ENCODE data around the gene PLEKHA7.
A peak's percentile ranks its signal among the peaks of the same experiment; 100 is the strongest.
"Not testable (repeated sequence)": the region's sequence is repeated elsewhere in the genome, so short reads cannot be mapped to it uniquely, and the experiment has no call there.

Gene PLEKHA7

DNA sequence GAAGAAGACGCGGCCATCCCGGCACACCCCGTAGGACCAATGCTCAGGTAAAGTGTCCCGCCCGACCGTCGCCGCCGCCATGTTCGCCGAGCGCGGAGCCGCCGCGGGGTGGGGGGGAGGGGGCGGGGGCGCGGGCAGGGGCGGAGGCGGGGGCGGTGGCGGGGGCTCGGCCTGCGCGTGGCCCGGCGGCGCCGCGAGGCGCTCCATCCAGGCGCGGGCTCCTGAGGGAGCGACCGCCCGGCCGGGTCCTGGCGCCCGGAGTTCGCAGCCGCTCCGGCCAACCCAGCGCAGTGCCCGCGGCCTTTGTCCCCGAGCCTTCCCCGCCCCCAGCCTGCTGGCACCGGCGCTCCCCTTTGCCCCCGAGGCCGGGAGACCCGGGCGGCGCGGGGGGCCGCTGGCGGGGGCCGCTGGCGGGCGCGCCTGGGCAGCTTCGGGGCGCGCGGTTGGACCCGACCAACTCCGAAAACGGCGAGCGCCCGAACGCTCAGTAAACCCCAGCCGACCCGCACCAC lies at the start of gene PLEKHA7:
Gene PLEKHA7 (minus strand): TSS at position 94 of the 512 bp plus-strand sequence. CDS start 13 bp downstream, at position 81.
- no peak for DNase-seq

DNA sequence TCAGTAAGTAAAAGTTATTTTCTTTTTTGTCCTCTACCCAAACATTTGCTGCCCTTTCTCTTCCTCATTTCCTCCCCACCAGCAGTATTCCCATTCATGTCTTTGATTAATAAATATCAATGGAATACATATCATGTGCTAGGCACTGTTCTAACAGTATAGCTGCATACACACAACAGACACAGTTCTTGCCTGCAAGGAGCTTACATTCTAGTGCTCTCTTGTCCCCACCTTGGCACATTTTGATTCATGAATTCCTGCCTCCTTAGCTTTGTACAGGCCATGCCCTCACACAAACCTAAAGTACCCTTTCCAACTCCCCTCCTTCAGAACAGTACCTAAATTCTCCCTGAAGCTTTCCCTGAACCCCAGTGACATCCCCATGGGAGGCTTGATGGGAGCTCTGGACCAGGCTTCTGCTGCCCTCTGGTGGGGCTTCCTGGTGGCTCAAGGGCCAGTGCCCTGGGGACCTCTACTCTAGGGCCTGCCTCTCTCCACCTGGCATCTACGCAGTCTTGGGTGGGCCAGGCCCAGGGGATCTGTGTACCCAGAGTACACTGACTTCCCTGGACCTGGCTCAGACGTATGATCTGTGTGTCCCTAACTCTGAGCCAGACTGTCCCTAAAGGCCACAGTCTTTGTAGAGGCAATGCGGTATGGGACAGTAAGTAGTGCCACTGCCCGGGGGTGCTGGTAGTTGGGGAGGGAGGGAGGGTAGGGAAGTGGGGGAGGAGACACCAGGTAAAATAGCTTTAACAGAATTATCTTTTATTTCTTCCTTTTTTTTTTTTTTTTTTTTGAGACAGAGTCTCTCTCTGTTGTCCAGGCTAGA lies 49.2 kb upstream of the PLEKHA7 start:
- no peak for DNase-seq

GRCh38 chr11:17051146-17051545 lies 36.9 kb upstream of the PLEKHA7 start:
- not testable (repeated sequence) for DNase-seq

GRCh38 chr11:17048491-17048890 lies 34.3 kb upstream of the PLEKHA7 start:
- not testable (repeated sequence) for DNase-seq

DNA sequence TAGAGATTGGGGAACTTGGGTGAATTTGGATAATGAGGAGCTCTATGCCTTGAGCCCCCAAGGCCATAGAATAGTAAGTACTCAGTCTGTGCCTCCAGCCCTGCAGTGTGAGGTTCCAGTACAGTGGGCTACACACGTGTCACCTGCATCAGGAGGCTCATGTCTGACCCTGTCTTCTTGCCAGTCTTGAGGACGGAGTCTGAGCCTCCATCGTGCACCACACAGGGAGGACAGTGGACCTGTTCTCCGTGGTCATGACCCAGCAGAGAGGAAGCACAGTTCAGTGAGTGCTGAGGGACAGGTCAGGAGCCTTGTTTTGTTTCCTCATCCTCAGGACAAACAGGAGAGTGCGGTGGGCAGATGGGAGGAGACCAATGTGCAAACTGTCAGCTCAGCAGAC lies 32.5 kb upstream of the PLEKHA7 start:
- DNase-seq: no peak

DNA sequence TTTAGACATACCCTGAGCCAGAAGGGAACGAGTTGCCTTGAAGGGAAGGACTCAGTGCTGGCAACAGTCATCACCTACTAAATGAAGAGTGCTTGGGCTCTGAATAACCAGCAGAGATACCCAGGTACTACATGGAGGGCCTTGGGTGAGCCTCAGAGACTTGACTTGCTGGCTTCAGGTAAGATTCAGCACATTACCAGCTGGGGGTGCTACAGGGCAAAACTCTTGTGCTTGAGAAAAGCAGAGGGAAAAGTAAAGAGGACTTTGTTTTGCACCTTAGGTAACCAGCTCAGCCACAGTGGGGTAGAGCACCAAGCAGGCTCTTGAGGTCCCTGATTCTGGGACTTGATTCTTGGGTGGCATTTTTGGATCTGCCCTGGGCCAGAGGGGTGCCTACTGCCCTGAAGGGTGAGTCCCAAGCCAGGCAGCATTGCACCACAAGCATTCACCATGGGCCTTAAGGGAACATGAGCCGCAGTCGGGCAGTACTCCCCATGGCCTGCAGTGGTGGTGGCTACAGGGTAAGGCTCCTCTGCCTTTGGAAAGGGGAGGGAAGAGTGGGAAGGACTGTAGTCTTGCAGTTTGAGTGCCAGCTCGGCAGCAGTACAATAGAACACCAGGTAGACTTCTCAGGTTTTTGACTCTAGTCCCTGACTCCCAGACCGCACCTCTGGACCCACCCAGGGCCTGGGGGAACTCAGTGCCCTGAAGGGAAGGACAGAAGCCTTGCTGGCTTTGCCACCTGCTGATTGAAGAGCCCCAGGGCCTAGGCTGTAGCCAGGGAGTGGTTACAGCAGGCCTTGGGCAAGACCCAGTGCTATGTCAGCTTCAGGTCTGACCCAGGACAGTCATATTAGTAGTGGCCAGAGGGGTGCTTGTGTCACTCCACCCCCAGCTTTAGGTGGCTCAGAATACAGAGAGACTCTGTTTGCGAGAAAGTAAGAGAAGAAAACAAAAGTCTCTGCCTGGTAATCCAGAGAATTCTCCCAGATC lies 22.7 kb upstream of the PLEKHA7 start:
- DNase-seq: no peak

GRCh38 chr11:17034027-17034426 lies 19.8 kb upstream of the PLEKHA7 start:
- not testable (repeated sequence) for DNase-seq

GRCh38 chr11:17026487-17027082 lies 12.4 kb upstream of the PLEKHA7 start:
- DNase-seq: no peak

- no peak for DNase-seq
These were observed 10.7 kb upstream of the PLEKHA7 start for GRCh38 chr11:17024924-17025323.

GRCh38 chr11:17021511-17021910 lies 7.3 kb upstream of the PLEKHA7 start:
- DNase-seq: no peak

DNA sequence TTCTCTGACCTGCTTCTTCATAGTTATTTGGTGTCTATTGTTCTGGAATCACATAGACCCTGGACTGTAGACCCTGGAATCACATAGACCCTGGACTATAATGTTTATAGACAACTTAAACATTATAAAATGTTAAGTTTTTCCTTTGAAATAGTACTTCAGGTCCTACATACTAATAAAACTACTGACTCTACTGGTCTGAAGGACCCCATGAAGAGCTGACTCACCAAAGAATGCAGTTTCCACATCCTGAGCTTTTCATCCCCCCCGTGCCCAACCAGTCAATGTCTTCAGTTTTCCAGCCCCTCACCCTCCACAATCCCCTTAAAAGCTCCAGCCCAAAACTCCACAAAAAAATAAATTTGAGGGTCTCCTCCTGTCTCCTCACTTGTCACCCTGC lies 6.6 kb upstream of the PLEKHA7 start:
- no peak for DNase-seq

DNA sequence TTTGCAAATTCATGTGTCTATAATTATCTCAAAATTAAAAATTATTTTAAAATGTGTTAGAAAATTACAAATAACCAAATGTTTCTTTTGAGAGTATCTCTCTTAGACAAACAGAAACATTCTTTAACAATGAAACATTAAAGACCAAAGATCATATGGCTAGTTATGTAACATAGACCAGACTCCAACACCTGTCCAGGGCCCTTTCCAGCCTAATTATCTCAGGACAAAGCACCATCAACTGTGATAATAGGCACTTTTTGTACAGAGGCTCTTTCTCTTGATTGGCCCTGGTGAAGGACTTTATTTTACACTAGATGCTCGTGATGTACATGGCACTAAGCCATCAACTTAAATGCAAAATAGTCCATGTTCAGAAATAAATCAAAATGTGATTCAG lies 5.0 kb upstream of the PLEKHA7 start:
- DNase-seq: no peak

GRCh38 chr11:17015627-17016126 lies 1.5 kb upstream of the PLEKHA7 start:
- peak; percentile 72 for DNase-seq

- no peak for DNase-seq
These were observed 816 bp upstream of the PLEKHA7 start for GRCh38 chr11:17014833-17015626.

GRCh38 chr11:17013548-17014320 lies 480 bp downstream of the PLEKHA7 start:
- DNase-seq: no peak

GRCh38 chr11:17012712-17013547 lies 1.3 kb downstream of the PLEKHA7 start:
- peak; percentile 46 for DNase-seq

DNA sequence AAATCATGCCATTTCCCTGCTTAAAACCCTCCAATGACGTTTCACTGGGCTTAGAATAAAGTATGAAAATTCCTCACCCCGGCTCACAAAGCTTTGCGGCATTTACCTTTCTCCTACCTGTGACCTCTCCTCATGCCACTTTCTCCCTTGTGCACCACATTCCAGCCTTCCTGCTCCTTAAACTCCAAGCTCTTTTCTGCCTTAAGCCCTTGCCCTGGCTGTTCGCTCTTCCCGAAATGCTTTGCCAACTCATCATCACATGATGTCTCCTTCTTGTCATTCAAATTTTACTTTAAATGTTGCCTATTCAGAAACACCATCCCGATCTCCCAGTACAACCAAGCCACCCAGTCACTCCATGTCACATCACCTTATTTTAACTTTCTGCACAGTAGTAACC lies 2.0 kb downstream of the PLEKHA7 start:
- no peak for DNase-seq

GRCh38 chr11:17010851-17011420 lies 3.3 kb downstream of the PLEKHA7 start:
- DNase-seq: no peak

- DNase-seq: no peak
These were observed 6.1 kb downstream of the PLEKHA7 start for GRCh38 chr11:17008099-17008498.

DNA sequence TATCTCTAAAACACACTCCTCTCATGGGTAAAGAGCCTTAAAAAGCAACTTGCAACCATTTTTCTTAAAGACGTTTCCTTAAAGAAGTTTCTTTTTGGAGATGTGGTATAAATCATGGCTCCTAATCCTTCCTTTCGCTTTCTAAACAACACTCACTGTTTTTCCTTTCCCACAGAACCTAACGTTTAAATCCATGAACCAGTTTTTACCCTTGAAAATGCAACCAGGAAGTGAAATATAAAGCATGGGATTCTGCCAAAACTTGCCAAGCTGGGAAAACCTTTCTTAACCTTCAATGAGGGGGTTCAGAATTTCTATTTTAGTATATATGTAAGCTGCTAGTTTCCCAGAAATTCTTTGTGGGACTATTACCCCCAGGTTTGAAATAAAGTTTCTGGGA lies 8.6 kb downstream of the PLEKHA7 start:
- no peak for DNase-seq

Measured in left hindlimb (tissue), 1 donor.